Measurements from ENCODE around the gene PHACTR1.

- TF ChIP-seq CTCF (IDR thresholded peaks at IDR 0.05), result no peak
- no peak for TF ChIP-seq POLR2AphosphoS5 (IDR thresholded peaks at IDR 0.05)
- no peak for TF ChIP-seq POLR2A (IDR thresholded peaks at IDR 0.05)
Measured at GRCh38 chr6:13156381-13156780, 439.8 kb downstream of the PHACTR1 start.

Data from prostate gland (tissue), 2 donors.